Measurements from ENCODE around the gene RBM14. TPM values are rescaled to one million over a fixed set of nuclear protein-coding genes. Genes with fewer than 3 reads are reported as not detected.
"Not testable (repeated sequence)": the region's sequence is repeated elsewhere in the genome, so short reads cannot be mapped to it uniquely, and the experiment has no call there.

Gene RBM14
- total RNA-seq, 1 experiment from 2014 or later = 27.4 TPM

- Histone ChIP-seq H3K4me3 (peak within 1 kb of the TSS; percentile 69), H3K27me3 (no peaks in the 10 kb centered on the region), H3K9me3 (no peaks in the 10 kb centered on the region), H3K36me3 (no peaks in the 10 kb centered on the region)
- peak; percentile 95 for DNase-seq
Observed at GRCh38 chr11:66592457-66593302, 23.8 kb upstream of the RBM14 start, which contains the start of the genes CCDC87 and CCS. Gene CCDC87, minus strand, starts transcription at chr11:66593063. Its CDS starts 48 bp downstream, at chr11:66593015. Gene CCS, plus strand, starts transcription at chr11:66593185. Its CDS starts 77 bp downstream, at chr11:66593262.

GRCh38 chr11:66593303-66593635 is 23.2 kb upstream of the RBM14 start:
- H3K36me3 ChIP-seq = no peaks in the 10 kb centered on the region
- H3K27me3 ChIP-seq = no peaks in the 10 kb centered on the region
- peak overlapping the region; percentile 69 for H3K4me3 ChIP-seq
- no peaks in the 10 kb centered on the region for H3K9me3 ChIP-seq
- no peak for DNase-seq

- H3K4me3 ChIP-seq = peak overlapping the region; percentile 69
- no peaks in the 10 kb centered on the region for H3K27me3 ChIP-seq
- no peak for DNase-seq
- H3K36me3 ChIP-seq = no peaks in the 10 kb centered on the region
- no peaks in the 10 kb centered on the region for H3K9me3 ChIP-seq
Observed at GRCh38 chr11:66593650-66594049, 22.8 kb upstream of the RBM14 start.

DNA sequence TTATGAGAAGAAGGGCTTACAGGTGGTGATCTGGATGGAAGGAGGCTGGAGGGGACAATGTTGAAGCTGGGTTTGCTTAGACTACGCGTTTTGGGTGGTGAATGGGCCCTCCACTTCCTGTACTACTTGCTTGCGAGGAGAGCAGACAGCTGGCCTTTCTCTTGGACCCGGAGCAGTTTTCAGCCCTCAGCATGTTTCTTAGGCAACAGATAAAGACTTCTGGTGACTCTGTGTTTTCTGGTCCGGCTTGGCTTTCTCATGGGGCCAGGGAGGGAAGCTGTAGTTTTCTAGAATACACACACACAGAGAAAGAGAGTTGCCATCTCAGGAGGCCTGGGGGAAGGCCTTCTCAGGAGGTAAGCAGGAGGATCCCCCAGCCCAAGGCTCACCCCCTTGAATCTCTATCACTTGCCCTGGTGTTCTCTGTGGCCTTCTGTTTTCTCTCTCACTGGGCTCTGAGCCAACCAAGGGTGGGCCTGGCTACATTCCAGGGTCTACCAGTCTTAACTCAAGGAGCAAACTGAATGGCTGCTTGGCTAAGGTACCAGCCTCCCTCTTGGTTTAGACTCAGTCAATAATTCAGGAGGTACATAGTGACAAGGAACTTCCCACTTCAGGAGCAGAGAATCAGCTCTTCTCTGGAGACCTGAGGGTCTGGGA is 21.1 kb upstream of the RBM14 start:
- H3K27me3 ChIP-seq = no peaks in the 10 kb centered on the region
- no peaks in the 10 kb centered on the region for H3K9me3 ChIP-seq
- H3K36me3 ChIP-seq = peaks cover 8% of the 10 kb centered on the region; the same call in 1 of the 2 replicates
- no peak for DNase-seq
- no peak overlapping the region for H3K4me3 ChIP-seq

- H3K9me3 ChIP-seq = no peaks in the 10 kb centered on the region
- H3K27me3 ChIP-seq = no peaks in the 10 kb centered on the region
- peaks cover 14% of the 10 kb centered on the region; the same call in 1 of the 2 replicates for H3K36me3 ChIP-seq
- DNase-seq = no peak
- H3K4me3 ChIP-seq = no peak overlapping the region
Observed at GRCh38 chr11:66598993-66599392, 17.4 kb upstream of the RBM14 start.

DNA sequence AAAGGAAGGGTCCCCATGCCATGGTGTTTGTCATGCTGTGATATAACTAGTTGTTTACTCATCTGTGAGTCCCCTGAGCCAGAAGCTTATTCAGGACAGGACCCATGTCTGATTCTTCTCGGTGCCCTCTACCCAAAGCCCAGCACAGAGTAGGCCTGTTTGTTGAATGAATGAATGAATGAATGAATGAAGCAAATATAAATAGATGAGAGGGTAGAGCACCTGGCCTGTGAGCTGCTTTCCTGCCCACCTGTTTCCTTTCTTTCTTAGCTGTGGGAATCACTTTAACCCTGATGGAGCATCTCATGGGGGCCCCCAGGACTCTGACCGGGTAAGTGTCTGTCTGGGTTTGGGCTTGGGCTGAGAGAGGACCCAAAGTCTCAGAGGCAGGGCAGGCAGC is 16.2 kb upstream of the RBM14 start:
- no peaks in the 10 kb centered on the region for H3K27me3 ChIP-seq
- H3K4me3 ChIP-seq = no peak overlapping the region
- no peaks in the 10 kb centered on the region for H3K9me3 ChIP-seq
- H3K36me3 ChIP-seq = peaks cover 19% of the 10 kb centered on the region; the same call in 1 of the 2 replicates
- DNase-seq = no peak

GRCh38 chr11:66600631-66601233 is 15.7 kb upstream of the RBM14 start:
- H3K4me3 ChIP-seq = no peak overlapping the region
- no peaks in the 10 kb centered on the region for H3K9me3 ChIP-seq
- no peaks in the 10 kb centered on the region for H3K27me3 ChIP-seq
- H3K36me3 ChIP-seq = peaks cover 21% of the 10 kb centered on the region; the same call in 1 of the 2 replicates
- DNase-seq = no peak

DNA sequence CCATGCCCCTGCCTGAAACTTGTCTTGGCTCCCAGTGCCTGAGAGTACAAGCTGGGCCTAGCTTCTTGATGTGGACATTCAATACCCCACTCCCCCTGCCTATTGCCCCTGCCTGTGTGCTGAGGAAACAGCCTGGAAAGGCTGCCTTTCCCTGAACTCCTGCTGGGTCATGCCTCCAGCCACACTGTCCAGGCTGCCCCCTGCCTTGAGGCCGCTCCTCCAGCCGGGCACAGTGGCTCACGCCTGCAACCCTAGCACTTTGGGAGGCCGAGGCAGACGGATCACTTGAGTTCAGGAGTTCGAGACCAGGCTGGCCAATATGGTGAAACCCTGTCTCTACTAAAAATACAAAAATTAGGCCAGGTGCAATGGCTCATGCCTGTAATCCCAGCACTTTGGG is 13.4 kb upstream of the RBM14 start:
- DNase-seq = no peak
- Histone ChIP-seq H3K27me3 (no peaks in the 10 kb centered on the region), H3K4me3 (no peak overlapping the region), H3K9me3 (no peaks in the 10 kb centered on the region), H3K36me3 (peaks cover 21% of the 10 kb centered on the region; the same call in 1 of the 2 replicates)

DNA sequence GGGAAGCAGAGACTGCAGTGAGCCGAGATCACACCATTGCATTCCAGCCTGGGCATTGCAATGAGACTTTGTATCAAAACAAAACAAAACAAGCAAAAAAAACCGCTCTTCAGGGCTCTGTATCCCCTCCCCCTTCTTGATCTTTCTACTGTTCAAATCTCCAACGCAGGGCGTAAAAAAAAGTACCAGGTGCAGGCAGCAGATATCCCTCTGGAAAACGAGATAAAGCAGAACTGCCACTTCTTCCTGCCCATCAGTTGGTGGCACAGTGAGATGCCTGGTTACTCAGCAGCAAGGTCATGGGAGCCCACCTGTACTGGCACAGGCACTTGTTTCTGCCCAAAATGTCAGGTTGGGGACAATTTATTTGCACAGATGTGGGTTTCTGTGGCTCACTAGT is 12.3 kb upstream of the RBM14 start:
- no peaks in the 10 kb centered on the region for H3K9me3 ChIP-seq
- H3K27me3 ChIP-seq = no peaks in the 10 kb centered on the region
- H3K36me3 ChIP-seq = peaks cover 21% of the 10 kb centered on the region; the same call in 1 of the 2 replicates
- no peak for DNase-seq
- H3K4me3 ChIP-seq = no peak overlapping the region

DNA sequence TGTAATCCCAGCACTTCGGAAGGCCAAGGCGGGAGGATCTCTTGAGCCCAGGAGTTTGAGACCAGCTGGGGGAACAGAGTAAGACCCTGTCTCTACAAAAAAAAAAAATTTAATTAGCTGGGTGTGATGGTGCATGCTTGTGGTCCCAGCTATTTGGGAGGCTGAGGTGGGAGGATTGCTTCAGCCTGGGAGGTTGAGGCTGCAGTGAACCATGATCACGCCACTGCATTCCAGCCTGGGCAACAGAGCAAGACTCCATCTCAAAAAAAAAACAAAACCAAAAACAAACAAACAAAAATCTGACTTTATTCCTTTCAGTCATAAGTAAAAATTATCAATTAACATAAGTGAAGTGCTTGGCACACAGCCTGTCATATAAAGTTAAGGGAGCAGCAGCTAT is 9.8 kb upstream of the RBM14 start:
- H3K27me3 ChIP-seq, DNase-seq, H3K4me3 ChIP-seq, H3K9me3 ChIP-seq: not testable (repeated sequence)
- H3K36me3 ChIP-seq = peaks cover 14% of the 10 kb centered on the region; the same call in 1 of the 2 replicates

DNA sequence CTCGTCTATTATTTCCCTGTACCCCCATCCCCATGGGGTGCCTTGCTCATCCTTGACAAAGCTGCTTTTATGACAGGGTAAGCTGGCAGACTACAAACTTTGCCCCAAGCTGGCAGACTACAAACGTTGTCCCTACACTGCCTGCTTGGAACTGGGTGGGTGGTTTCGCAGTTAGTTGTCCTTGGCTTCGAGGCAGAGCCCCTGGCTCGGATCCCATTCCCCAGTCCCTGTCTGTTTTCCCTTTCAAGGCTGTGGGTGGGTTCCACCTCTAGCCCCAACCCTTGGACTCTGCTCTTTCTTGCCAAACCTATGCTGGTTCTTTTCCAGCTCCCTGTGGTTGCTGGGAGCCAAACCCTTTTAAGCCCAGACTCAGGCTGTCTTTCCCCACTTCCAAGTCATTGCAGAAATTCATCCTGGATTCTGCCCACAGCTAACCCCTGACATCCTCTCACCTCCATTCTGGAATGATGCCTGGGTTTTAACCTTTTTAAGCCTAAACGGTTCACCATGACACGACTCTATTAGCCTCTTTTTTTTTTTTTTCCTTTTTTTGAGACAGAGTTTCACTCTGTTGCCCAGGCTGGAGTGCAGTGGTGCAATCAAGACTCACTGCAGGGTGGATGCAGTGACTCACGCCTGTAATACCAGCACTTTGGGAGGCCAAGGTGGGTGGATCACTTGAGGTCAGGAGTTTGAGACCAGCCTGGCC is 9.2 kb upstream of the RBM14 start:
- H3K4me3 ChIP-seq = no peak overlapping the region
- H3K36me3 ChIP-seq = peaks cover 14% of the 10 kb centered on the region; the same call in 1 of the 2 replicates
- peak; percentile 98 for DNase-seq
- no peaks in the 10 kb centered on the region for H3K27me3 ChIP-seq
- H3K9me3 ChIP-seq = no peaks in the 10 kb centered on the region; the same call in 1 of the 2 replicates

DNA sequence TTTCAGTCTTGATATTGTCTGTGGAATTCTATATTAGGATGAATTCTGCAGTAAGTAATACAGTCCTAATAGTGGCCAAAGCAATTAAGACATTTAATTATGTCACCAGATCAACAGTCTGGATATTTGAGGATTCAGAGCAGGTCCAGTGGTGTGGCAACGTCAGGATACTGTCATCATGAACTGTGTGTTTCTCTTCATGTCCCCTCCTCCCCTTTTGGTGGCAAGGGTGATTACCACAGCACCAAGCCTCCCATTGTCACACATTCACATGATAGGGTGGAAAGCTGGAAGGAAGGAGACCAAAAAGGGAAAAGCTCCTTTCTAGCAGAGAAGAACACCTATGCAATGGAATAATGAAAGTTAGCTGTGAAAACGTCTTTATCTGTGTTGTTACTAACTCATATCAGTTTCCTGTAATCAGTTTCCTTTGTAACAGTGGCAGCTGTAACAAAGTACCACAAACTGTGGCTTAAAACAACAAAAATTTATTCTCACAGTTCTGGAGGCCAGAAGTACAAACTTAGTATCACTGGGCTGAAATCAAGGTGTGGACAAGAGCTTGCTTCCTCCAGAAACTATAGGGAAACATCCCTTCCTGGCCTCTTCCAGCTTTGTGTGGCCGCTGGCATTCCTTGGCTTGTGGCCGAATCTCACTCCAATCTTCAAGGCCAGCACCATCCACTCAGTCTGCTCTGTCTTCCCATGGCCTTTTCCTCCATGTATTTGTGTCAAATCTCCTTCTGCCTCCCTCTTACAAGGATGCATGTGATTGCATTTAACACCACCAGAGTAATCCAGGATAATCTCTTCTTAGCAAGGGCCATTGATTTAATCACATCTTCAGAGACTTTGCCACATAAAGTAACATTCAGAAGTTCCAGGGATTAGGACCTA is 6.5 kb upstream of the RBM14 start:
- no peak for DNase-seq
- no peaks in the 10 kb centered on the region; the same call in 1 of the 2 replicates for H3K9me3 ChIP-seq
- no peaks in the 10 kb centered on the region for H3K27me3 ChIP-seq
- H3K36me3 ChIP-seq = peaks cover 9% of the 10 kb centered on the region; the same call in 1 of the 2 replicates
- no peak overlapping the region for H3K4me3 ChIP-seq

DNA sequence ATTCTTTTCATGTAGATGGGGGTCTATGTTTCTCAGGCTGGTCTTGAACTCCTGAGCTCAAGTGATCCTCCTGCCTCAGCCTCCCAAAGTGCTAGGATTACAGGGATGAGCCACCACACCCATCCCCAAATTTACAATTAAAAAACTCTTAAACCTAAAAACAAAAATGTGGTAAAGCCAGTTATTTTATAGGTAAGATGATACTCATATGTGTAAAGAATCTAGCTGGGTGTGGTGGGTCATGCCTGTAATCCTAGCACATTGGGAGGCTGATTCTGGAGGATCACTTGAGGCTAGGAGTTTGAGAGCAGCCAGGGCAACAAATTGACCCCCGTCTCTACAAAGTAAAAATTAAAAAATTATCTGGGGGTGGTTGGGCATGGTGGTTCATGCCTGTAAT is 4.0 kb upstream of the RBM14 start:
- H3K9me3 ChIP-seq = no peaks in the 10 kb centered on the region; the same call in 1 of the 2 replicates
- H3K36me3 ChIP-seq = peaks cover 11% of the 10 kb centered on the region
- H3K4me3 ChIP-seq = no peak overlapping the region
- DNase-seq = no peak
- H3K27me3 ChIP-seq = no peaks in the 10 kb centered on the region

GRCh38 chr11:66614073-66614472 is 2.4 kb upstream of the RBM14 start:
- no peak for DNase-seq
- Histone ChIP-seq H3K27me3 (no peaks in the 10 kb centered on the region), H3K4me3 (no peak overlapping the region), H3K36me3 (peaks cover 27% of the 10 kb centered on the region), H3K9me3 (no peaks in the 10 kb centered on the region; the same call in 1 of the 2 replicates)

- Histone ChIP-seq H3K9me3 (no peaks in the 10 kb centered on the region), H3K27me3 (no peaks in the 10 kb centered on the region), H3K4me3 (peak overlapping the region; percentile 91), H3K36me3 (peaks cover 53% of the 10 kb centered on the region)
- peak; percentile 69 for DNase-seq
Observed at GRCh38 chr11:66617155-66617834, 865 bp downstream of the RBM14 start.

All from MG63 (cell line).